ENCODE data around the gene OXT.

The OXT gene

GRCh38 chr20:3116341-3116740, 44.9 kb downstream of the OXT start:
- Histone ChIP-seq H3K4me3 (ENCODE audit: low read depth, low read length) (no peak overlapping the region), H3K4me1 (ENCODE audit: control insufficient read depth, insufficient read depth, low read length) (no peaks in the 10 kb centered on the region; the same call in 1 of the 2 replicates), H3K9me3 (ENCODE audit: control insufficient read depth, insufficient read depth, low read depth, low read length) (no peaks in the 10 kb centered on the region), H3K36me3 (ENCODE audit: control insufficient read depth in 2 of 2, insufficient read depth in 1 of 2, low read length in 2 of 2) (peaks cover 4 to 15% of the 10 kb centered on the region in 2 experiments; a peak in 2 of 3 replicates), H3K27ac (ENCODE audit: extremely low read depth, low read depth, low read length) (peak overlapping the region; percentile 24; the same call in 1 of the 2 replicates)
- POLR2A ChIA-PET = no interaction called here
- CTCF ChIA-PET = interaction anchor here (0.7 to 3.1 kb wide), 5 partner anchors 11 to 63 kb away, joined by 3 to 10 read pairs (median 4); no protein-coding TSS in a partner anchor
- TF ChIP-seq GLIS2 (tag by site-specific recombination; IDR thresholded peaks at IDR 0.05) = no peak
- no peak for TF ChIP-seq ZNF223 (tag by site-specific recombination; IDR thresholded peaks at IDR 0.05)
- no peak for TF ChIP-seq ZEB2 (tag by site-specific recombination; IDR thresholded peaks at IDR 0.05)
- no peak for TF ChIP-seq ZNF169 (tag by site-specific recombination; IDR thresholded peaks at IDR 0.05)
- TF ChIP-seq ZNF513 (tag by site-specific recombination; IDR thresholded peaks at IDR 0.05) = no peak
- no peak for TF ChIP-seq ZNF18 (tag by site-specific recombination; IDR thresholded peaks at IDR 0.05)
- TF ChIP-seq ZFHX2 (tag by site-specific recombination; conservative IDR thresholded peaks at IDR 0.05) = no peak
- TF ChIP-seq REST (tag by site-specific recombination; IDR thresholded peaks at IDR 0.05) = no peak
- no peak for TF ChIP-seq PBX3 (CRISPR knock-in tag; IDR thresholded peaks at IDR 0.05)
- TF ChIP-seq ZNF518A (tag by site-specific recombination; conservative IDR thresholded peaks at IDR 0.05; ENCODE audit: low read depth) = no peak
- TF ChIP-seq ZBTB48 (tag by site-specific recombination; IDR thresholded peaks at IDR 0.05) = no peak
- TF ChIP-seq ZNF302 (tag by site-specific recombination; IDR thresholded peaks at IDR 0.05; ENCODE audit: low read depth) = no peak
- TF ChIP-seq ZSCAN30 (tag by site-specific recombination; IDR thresholded peaks at IDR 0.05) = no peak
- no peak for TF ChIP-seq ZNF132 (tag by site-specific recombination; IDR thresholded peaks at IDR 0.05; ENCODE audit: borderline replicate concordance)
- TF ChIP-seq ZNF324 (tag by site-specific recombination; IDR thresholded peaks at IDR 0.05) = no peak
- TF ChIP-seq ZBTB6 (tag by site-specific recombination; IDR thresholded peaks at IDR 0.05) = no peak
- no peak for TF ChIP-seq ZNF239 (tag by site-specific recombination; IDR thresholded peaks at IDR 0.05)
- TF ChIP-seq SP3 (tag by site-specific recombination; IDR thresholded peaks at IDR 0.05) = no peak
